ENCODE results near the gene PTPRN. TPM values are rescaled to one million over a fixed set of nuclear protein-coding genes. Genes with fewer than 3 reads are reported as not detected.

Gene PTPRN
- total RNA-seq, 2 experiments from 2014 or later, result 0.16 TPM; not detected in 1

- H3K36me3 Mint-ChIP-seq (ENCODE audit: low read depth), result peaks cover 26% of the 10 kb centered on the region
- no peak overlapping the region for H3K27ac Mint-ChIP-seq
- ATAC-seq (no peak), DNase-seq (no peak)
- H3K27me3 Mint-ChIP-seq (ENCODE audit: low read depth), result no peaks in the 10 kb centered on the region
- ChIA-PET CTCF (interaction anchor here (13.6 kb wide), 1 partner anchor 8 kb away, joined by 239 read pairs; no protein-coding TSS in a partner anchor), POLR2A (interaction anchor here (1.0 to 1.7 kb wide), 2 partner anchors 9 to 33 kb away, joined by 3 to 5 read pairs; partner anchors contain the start of gene TUBA4B)
- H3K4me3 Mint-ChIP-seq, result no peak overlapping the region
- H3K4me1 Mint-ChIP-seq (ENCODE audit: low read depth), result peaks cover 15% of the 10 kb centered on the region
- H3K9me3 Mint-ChIP-seq (ENCODE audit: insufficient read depth), result no peaks in the 10 kb centered on the region
These were observed 23.8 kb downstream of the PTPRN start for GRCh38 chr2:219285373-219285735.

- H3K4me3 Mint-ChIP-seq, result no peak overlapping the region
- H3K4me1 Mint-ChIP-seq (ENCODE audit: low read depth), result peaks cover 21% of the 10 kb centered on the region
- H3K27me3 Mint-ChIP-seq (ENCODE audit: low read depth), result no peaks in the 10 kb centered on the region
- POLR2A ChIA-PET, result interaction anchor here (0.6 to 1.7 kb wide), 3 partner anchors 10 to 35 kb away, joined by 3 to 5 read pairs (median 3); partner anchors contain the start of gene TUBA4B
- DNase-seq (no peak), ATAC-seq (no peak)
- no peaks in the 10 kb centered on the region for H3K9me3 Mint-ChIP-seq (ENCODE audit: insufficient read depth)
- H3K36me3 Mint-ChIP-seq (ENCODE audit: low read depth), result peaks cover 28% of the 10 kb centered on the region
- H3K27ac Mint-ChIP-seq, result no peak overlapping the region
- CTCF ChIA-PET, result interaction anchor here (1.2 to 13.6 kb wide), 2 partner anchors 8 to 103 kb away, joined by 3 to 239 read pairs; partner anchors contain the start of gene DNPEP
These were observed 24.5 kb downstream of the PTPRN start for GRCh38 chr2:219284501-219285372.

DNA sequence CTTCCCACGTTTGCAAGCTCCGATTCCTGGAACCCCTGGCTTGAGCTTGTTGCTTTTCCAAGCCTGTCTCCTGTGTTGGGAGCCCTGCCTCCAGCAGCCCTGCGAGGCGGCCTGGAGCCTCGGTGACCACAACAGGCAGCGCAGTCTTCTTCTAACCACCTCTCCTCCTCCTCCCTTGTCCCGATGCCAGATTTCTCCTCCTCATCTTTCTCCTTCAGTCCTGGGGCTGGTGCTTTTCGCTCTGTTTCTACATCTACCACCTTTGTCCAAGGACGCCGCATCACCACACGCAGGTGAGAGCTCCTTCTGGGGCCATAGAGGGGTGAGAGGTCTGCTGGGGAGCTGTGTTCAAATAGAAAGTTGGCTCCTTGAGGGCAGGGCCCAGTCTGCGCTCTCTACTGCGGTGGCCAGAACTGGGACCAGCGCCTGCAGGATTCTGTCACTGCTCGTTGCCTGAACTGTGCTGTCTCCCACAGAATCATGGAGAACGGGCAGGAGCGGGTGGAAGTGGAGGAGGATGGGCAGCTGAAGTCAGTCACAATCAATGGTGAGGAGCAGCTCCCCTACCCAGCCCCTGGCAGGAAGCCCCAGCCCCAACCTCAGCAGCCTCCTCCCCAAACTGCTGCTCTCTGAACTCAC, 26.1 kb downstream of the PTPRN start:
- ATAC-seq, result no peak
- Mint-ChIP-seq H3K4me1 (ENCODE audit: low read depth) (peaks cover 33% of the 10 kb centered on the region), H3K9me3 (ENCODE audit: insufficient read depth) (no peaks in the 10 kb centered on the region), H3K36me3 (ENCODE audit: low read depth) (peaks cover 28% of the 10 kb centered on the region), H3K27ac (peak overlapping the region; percentile 8), H3K4me3 (no peak overlapping the region), H3K27me3 (ENCODE audit: low read depth) (no peaks in the 10 kb centered on the region)
- ChIA-PET CTCF (interaction anchor here (13.6 kb wide), 1 partner anchor 10 kb away, joined by 239 read pairs; no protein-coding TSS in a partner anchor), POLR2A (no interaction called here)
- no peak for DNase-seq

GRCh38 chr2:219282375-219282774, 26.8 kb downstream of the PTPRN start:
- Mint-ChIP-seq H3K27me3 (ENCODE audit: low read depth) (no peaks in the 10 kb centered on the region), H3K4me1 (ENCODE audit: low read depth) (peaks cover 40% of the 10 kb centered on the region), H3K4me3 (no peak overlapping the region), H3K9me3 (ENCODE audit: insufficient read depth) (no peaks in the 10 kb centered on the region), H3K36me3 (ENCODE audit: low read depth) (peaks cover 28% of the 10 kb centered on the region), H3K27ac (no peak overlapping the region)
- POLR2A ChIA-PET, result interaction anchor here (0.9 kb wide), 1 partner anchor 53 kb away, joined by 5 read pairs; the partner anchor contains the start of genes ANKZF1 and ATG9A
- DNase-seq (no peak), ATAC-seq (no peak)
- CTCF ChIA-PET, result interaction anchor here (0.6 to 13.6 kb wide), 2 partner anchors 11 to 27 kb away, joined by 3 to 239 read pairs; no protein-coding TSS in a partner anchor

- Mint-ChIP-seq H3K27me3 (ENCODE audit: low read depth) (no peaks in the 10 kb centered on the region), H3K4me1 (ENCODE audit: low read depth) (peaks cover 42% of the 10 kb centered on the region), H3K9me3 (ENCODE audit: insufficient read depth) (no peaks in the 10 kb centered on the region), H3K4me3 (no peak overlapping the region), H3K36me3 (ENCODE audit: low read depth) (peaks cover 28% of the 10 kb centered on the region), H3K27ac (peak overlapping the region; percentile 55)
- ATAC-seq (no peak), DNase-seq (no peak)
- ChIA-PET POLR2A (interaction anchor here (0.9 to 1.2 kb wide), 2 partner anchors 12 to 52 kb away, joined by 5 read pairs; partner anchors contain the start of genes ANKZF1 and ATG9A), CTCF (interaction anchor here (0.6 to 13.6 kb wide), 3 partner anchors 12 to 36 kb away, joined by 3 to 239 read pairs (median 3); partner anchors contain the start of gene STK16)
These were observed 27.6 kb downstream of the PTPRN start for GRCh38 chr2:219281588-219281987.

DNA sequence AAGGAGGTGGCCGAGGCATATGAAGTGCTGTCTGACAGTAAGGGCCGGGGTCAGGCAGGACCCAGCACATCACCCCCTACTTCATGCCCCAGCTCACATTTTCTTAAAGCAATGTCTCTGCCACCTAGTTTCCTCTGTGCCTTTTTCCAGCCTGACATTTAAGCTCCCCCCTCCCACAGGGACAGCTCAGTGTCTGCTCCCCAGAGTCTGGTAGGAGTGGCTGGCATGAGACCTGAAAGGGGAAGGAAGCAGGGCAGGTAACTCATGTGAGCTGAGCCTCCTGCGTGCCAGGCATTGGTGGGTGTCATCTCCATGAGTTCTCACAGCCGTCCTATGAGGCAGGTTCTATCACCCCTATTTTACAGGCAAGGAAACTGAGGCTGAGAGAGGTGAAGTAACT, 28.6 kb downstream of the PTPRN start:
- DNase-seq, result no peak
- ChIA-PET CTCF (interaction anchor here (1.1 to 13.6 kb wide), 5 partner anchors 12 to 121 kb away, joined by 3 to 239 read pairs (median 12); no protein-coding TSS in a partner anchor), POLR2A (interaction anchor here (1.2 to 3.0 kb wide), 2 partner anchors 13 to 27 kb away, joined by 5 to 42 read pairs; partner anchors contain the start of genes TUBA4A and TUBA4B)
- ATAC-seq, result no peak
- peaks cover 28% of the 10 kb centered on the region for H3K36me3 Mint-ChIP-seq (ENCODE audit: low read depth)
- no peaks in the 10 kb centered on the region for H3K27me3 Mint-ChIP-seq (ENCODE audit: low read depth)
- H3K4me1 Mint-ChIP-seq (ENCODE audit: low read depth), result peaks cover 42% of the 10 kb centered on the region
- H3K9me3 Mint-ChIP-seq (ENCODE audit: insufficient read depth), result no peaks in the 10 kb centered on the region
- peak overlapping the region; percentile 66 for H3K27ac Mint-ChIP-seq
- peak overlapping the region; percentile 93 for H3K4me3 Mint-ChIP-seq

DNA sequence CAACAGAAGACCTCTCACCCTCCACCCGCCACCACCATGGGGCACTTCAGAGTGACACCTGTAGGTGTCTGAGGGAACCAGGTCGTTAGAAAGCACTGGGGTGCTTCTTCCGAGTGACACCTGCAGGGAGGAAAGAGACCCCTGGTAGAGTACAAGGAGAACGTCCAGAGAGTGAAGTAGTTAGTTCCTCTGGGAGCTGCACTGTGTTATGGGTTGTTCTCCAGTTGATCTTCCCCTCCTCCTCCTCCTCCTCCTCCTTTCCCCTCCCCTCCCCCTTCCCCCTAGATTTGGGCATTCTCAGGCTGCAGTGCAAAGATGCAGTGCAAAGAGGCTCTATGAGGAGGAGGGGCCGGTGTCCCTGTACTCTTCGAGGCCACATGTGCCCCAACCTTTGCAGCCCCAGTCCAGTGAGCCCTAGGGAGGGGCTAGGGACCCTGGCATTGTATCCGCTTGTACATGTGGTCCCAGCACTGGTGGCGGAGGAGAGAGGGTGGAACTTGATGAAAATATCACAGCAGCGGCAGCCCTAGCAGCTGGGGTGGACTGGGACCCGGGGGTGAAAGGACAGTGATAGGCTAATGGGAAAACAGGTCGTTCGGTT, 29.2 kb downstream of the PTPRN start:
- peaks cover 27% of the 10 kb centered on the region for H3K36me3 Mint-ChIP-seq (ENCODE audit: low read depth)
- no peaks in the 10 kb centered on the region for H3K9me3 Mint-ChIP-seq (ENCODE audit: insufficient read depth)
- DNase-seq, result no peak
- H3K27me3 Mint-ChIP-seq (ENCODE audit: low read depth), result no peaks in the 10 kb centered on the region
- POLR2A ChIA-PET, result interaction anchor here (0.7 to 3.0 kb wide), 12 partner anchors 14 to 382 kb away, joined by 3 to 42 read pairs (median 9); partner anchors contain the start of genes ANKZF1, ATG9A, CNPPD1 and GLB1L
- peak overlapping the region; percentile 98 for H3K27ac Mint-ChIP-seq
- CTCF ChIA-PET, result interaction anchor here (1.1 to 13.6 kb wide), 6 partner anchors 13 to 120 kb away, joined by 3 to 239 read pairs (median 8); no protein-coding TSS in a partner anchor
- peak overlapping the region; percentile 93 for H3K4me3 Mint-ChIP-seq
- H3K4me1 Mint-ChIP-seq (ENCODE audit: low read depth), result peaks cover 42% of the 10 kb centered on the region
- no peak for ATAC-seq

DNA sequence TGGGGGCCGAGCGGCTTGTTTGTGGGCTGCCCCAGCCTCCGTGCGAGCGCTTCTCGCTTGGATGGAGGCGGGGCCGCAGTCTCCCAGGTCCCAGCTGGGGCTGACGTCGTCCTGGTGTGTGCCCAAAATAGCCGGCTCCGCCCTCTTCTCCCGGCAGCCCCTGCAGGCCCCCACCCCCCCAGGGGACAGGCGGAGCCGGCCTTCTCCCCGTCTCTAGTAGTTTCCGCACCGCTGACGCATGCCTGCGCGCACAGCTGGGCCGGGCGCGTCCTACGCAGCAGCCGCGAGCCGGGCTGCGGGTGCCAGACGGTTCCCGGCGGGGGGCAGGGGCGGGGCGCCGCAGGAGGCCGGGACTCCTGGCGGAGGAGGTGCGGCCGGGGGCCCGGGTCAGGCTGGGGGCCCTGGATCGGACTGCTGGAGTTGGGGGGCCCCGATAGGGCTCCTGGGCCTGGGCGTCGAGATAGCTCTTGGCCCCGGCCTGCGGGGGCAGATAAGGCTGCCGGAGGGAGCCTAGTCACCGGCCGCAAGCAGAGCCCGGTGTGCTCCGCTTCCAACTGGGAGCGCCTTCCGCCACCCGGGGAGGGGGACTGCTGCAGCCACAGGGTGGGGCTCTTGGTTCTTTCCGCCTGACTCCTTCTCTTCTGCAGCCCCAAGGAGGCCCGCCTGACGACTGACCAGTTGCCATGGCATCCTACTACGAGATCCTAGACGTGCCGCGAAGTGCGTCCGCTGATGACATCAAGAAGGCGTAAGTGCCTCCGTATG, 29.9 kb downstream of the PTPRN start, which contains the start of gene DNAJB2:
TSS of gene DNAJB2 (plus strand) at position 216 of the 765 bp plus-strand sequence. CDS start at position 684, 468 bp downstream.
- peak within 1 kb of the TSS; percentile 93 for H3K4me3 Mint-ChIP-seq
- ATAC-seq, result peak; percentile 92
- no peaks in the 10 kb centered on the region for H3K9me3 Mint-ChIP-seq (ENCODE audit: insufficient read depth)
- ChIA-PET CTCF (interaction anchor here (0.6 to 13.6 kb wide), 17 partner anchors 11 to 403 kb away, joined by 3 to 239 read pairs (median 7); partner anchors contain the start of genes CNPPD1, GLB1L, PTPRN and SLC23A3), POLR2A (interaction anchor here (0.6 to 3.0 kb wide), 14 partner anchors 9 to 382 kb away, joined by 3 to 42 read pairs (median 8); partner anchors contain the start of genes ANKZF1, ATG9A, CNPPD1 and GLB1L)
- DNase-seq, result peak; percentile 99
- peak within 1 kb of the TSS; percentile 98 for H3K27ac Mint-ChIP-seq
- H3K4me1 Mint-ChIP-seq (ENCODE audit: low read depth), result peaks cover 42% of the 10 kb centered on the region
- H3K27me3 Mint-ChIP-seq (ENCODE audit: low read depth), result no peaks in the 10 kb centered on the region
- peaks cover 27% of the 10 kb centered on the region for H3K36me3 Mint-ChIP-seq (ENCODE audit: low read depth)

GRCh38 chr2:219278655-219279150, 30.5 kb downstream of the PTPRN start:
- CTCF ChIA-PET, result interaction anchor here (0.6 to 13.6 kb wide), 20 partner anchors 10 to 403 kb away, joined by 3 to 239 read pairs (median 8); partner anchors contain the start of genes CNPPD1, GLB1L, PTPRN and SLC23A3
- Mint-ChIP-seq H3K27ac (peak overlapping the region; percentile 98), H3K4me3 (peak overlapping the region; percentile 93), H3K36me3 (ENCODE audit: low read depth) (peaks cover 25% of the 10 kb centered on the region), H3K27me3 (ENCODE audit: low read depth) (no peaks in the 10 kb centered on the region), H3K4me1 (ENCODE audit: low read depth) (peaks cover 42% of the 10 kb centered on the region), H3K9me3 (ENCODE audit: insufficient read depth) (no peaks in the 10 kb centered on the region)
- DNase-seq (no peak), ATAC-seq (no peak)
- POLR2A ChIA-PET, result interaction anchor here (0.6 to 3.0 kb wide), 14 partner anchors 9 to 381 kb away, joined by 3 to 42 read pairs (median 8); partner anchors contain the start of genes ANKZF1, ATG9A, CNPPD1 and GLB1L

Data from activated CD8-positive, alpha-beta T cell treated with anti-CD3 and anti-CD28 coated beads, Interleukin-2, amount 10 ng/mL, durations not matched to agents 7 days and 5 days (primary cell).